ENCODE measurements around the gene ALOX15. TPM values are rescaled to one million over a fixed set of nuclear protein-coding genes. Genes with fewer than 3 reads are reported as not detected.

ALOX15 gene
- total and polyA plus RNA-seq, 7 donors = 0.28 to 0.81 (median 0.60) TPM; not detected in 2

DNA sequence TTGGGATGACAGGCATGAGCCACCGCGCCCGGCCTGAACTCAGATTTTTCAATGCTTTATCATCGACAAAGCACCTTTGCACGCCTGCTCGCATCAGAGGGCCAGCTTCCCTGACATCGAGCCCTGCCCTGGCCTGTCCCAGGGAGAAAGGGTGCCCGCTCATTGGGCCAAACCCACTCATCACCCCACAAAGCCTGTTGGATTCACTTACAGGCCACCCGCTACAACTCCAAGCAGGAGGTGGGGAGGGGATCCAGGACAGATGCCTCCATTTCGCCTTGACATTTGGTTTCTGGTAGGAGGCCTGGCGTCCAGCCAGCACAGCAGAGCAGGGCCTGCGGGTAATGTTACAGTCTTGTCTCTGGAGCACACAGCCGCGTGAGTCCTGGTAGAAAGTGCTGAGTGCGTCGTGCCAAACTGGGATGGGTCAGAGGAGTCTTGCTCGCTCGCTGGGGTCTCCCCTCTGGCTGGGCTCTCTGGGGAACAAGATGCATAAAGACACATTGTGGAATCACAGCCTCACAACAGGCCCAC is 37.3 kb downstream of the ALOX15 start:
- TF ChIP-seq POLR2A (IDR thresholded peaks at IDR 0.05) = no peak
- Histone ChIP-seq H3K27ac (peak overlapping the region in 2 of 4 donors; percentile 15 to 56), H3K36me3 (no peaks in the 10 kb centered on the region), H3K4me3 (no peak overlapping the region), H3K9me3 (no peaks in the 10 kb centered on the region), H3K27me3 (peaks cover 0 to 20% (median 0%) of the 10 kb centered on the region in 3 donors), H3K4me1 (peaks cover 0 to 16% (median 3%) of the 10 kb centered on the region in 4 donors)
- 82 to 85% methylated on average over 18 of the region's 18 CpGs for WGBS, 2 donors
- peak; percentile 78 for DNase-seq
- intact Hi-C loops (cut with DNase I) = no loop called here

DNA sequence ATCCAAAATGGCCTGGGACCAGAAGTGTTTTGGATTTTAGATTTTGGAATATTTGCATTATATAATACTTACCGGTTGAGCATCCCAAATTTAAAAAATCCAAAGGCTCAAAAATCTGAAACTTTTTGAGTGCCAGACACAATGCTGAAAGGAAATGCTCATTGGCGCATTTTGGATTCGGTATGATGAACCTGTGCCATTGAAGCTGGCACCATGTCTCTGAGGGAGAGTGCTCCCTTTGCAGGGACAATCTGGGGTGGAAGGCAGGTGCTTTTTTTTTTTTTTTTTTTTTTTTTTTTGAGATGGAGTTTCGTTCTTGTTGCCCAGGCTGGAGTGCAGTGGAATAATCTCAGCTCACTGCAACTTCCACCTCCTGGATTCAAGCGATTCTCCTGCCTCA is 39.4 kb downstream of the ALOX15 start:
- Histone ChIP-seq H3K27ac (no peak overlapping the region), H3K4me3 (no peak overlapping the region), H3K36me3 (no peaks in the 10 kb centered on the region), H3K27me3 (peaks cover 0 to 24% (median 0%) of the 10 kb centered on the region in 3 donors), H3K9me3 (no peaks in the 10 kb centered on the region), H3K4me1 (peaks cover 0 to 1% (median under 1%) of the 10 kb centered on the region in 4 donors)
- intact Hi-C loops (cut with DNase I) = no loop called here
- WGBS, 2 donors = 83 to 89% methylated on average over 5 of the region's 5 CpGs
- no peak for DNase-seq
- TF ChIP-seq, protein P1, sequence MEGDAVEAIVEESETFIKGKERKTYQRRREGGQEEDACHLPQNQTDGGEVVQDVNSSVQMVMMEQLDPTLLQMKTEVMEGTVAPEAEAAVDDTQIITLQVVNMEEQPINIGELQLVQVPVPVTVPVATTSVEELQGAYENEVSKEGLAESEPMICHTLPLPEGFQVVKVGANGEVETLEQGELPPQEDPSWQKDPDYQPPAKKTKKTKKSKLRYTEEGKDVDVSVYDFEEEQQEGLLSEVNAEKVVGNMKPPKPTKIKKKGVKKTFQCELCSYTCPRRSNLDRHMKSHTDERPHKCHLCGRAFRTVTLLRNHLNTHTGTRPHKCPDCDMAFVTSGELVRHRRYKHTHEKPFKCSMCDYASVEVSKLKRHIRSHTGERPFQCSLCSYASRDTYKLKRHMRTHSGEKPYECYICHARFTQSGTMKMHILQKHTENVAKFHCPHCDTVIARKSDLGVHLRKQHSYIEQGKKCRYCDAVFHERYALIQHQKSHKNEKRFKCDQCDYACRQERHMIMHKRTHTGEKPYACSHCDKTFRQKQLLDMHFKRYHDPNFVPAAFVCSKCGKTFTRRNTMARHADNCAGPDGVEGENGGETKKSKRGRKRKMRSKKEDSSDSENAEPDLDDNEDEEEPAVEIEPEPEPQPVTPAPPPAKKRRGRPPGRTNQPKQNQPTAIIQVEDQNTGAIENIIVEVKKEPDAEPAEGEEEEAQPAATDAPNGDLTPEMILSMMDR (IDR thresholded peaks at IDR 0.05) = no peak
- TF ChIP-seq POLR2AphosphoS5 (IDR thresholded peaks at IDR 0.05) (no peak), POLR2A (IDR thresholded peaks at IDR 0.05) (no peak), EP300 (IDR thresholded peaks at IDR 0.05) (no peak)

GRCh38 chr17:4601326-4601725 is 40.2 kb downstream of the ALOX15 start:
- Histone ChIP-seq H3K4me1 (no peaks in the 10 kb centered on the region), H3K36me3 (no peaks in the 10 kb centered on the region), H3K9me3 (no peaks in the 10 kb centered on the region), H3K4me3 (no peak overlapping the region), H3K27ac (no peak overlapping the region), H3K27me3 (peaks cover 0 to 24% (median 0%) of the 10 kb centered on the region in 3 donors)
- intact Hi-C loops (cut with DNase I) = no loop called here
- no peak for DNase-seq
- TF ChIP-seq POLR2A (IDR thresholded peaks at IDR 0.05) (no peak), EP300 (IDR thresholded peaks at IDR 0.05) (no peak), POLR2AphosphoS5 (IDR thresholded peaks at IDR 0.05) (no peak)
- TF ChIP-seq, protein P1 (IDR thresholded peaks at IDR 0.05) = no peak
- WGBS, 2 donors = 92 to 95% methylated on average over 4 of the region's 4 CpGs

DNA sequence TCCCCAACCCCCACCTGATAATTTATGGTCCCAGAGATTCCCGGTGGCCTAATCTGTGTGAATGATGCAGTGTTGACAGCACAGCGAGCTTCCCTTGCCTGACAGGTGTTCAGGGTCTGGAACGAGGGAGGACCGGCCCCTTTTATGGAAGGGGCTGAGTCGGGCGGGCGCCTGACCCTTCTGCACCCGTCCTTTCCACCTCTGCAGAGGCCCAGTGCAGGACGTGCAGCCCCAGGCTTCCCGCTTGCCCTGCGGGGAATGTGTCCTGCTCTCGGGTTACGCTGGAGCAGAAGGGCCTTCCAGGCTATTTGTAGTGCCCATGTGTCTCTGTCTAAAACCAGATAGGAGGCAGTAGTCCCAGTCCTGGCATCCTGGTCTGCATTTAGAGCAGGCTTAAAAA is 40.9 kb downstream of the ALOX15 start:
- Histone ChIP-seq H3K4me3 (no peak overlapping the region), H3K27ac (peak overlapping the region in 2 of 4 donors; percentile 68 to 82), H3K36me3 (no peaks in the 10 kb centered on the region), H3K4me1 (no peaks in the 10 kb centered on the region), H3K27me3 (peaks cover 0 to 20% (median 0%) of the 10 kb centered on the region in 3 donors), H3K9me3 (no peaks in the 10 kb centered on the region)
- 72 to 79% methylated on average over 13 of the region's 13 CpGs for WGBS, 2 donors
- DNase-seq = no peak
- intact Hi-C loops (cut with DNase I) = no loop called here
- no peak for TF ChIP-seq POLR2AphosphoS5 (IDR thresholded peaks at IDR 0.05)

DNA sequence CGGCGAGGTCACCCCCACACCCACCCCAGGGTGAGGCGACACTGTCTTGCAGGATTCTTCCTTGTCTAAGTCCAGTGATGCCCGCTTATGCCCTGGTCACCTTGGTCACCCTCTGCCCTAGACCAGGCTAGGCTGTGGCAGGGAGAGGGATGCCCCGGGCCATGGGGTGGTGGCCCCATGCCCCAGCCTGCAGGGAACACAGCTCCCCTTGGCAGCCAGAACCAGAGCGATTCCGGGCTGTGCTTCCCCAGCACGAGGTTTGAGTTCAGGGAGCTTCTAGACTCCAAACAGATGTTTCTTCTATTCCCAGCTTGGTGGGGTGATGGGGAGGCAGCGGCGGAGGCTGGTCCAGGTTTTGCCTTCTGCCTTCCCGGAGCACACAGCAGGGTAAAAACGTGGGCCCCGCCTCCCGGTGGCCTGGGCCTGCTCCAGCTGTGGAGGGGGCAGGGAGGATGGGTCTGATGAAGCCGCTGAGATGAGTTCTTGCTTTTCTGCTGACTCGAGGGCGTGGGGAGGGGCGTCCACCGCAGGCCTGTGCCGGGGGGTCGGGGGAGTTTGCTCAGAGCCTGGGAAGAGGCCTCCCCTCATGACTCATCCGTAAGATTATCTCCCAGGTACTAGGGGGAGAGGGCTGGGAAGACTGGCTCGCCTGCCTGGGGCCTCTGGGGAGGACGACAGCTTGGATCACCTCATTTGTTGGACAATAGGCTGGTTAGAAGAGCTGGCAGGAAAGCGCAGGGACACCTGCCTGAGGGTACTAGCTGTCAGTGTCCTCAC is 41.8 kb downstream of the ALOX15 start:
- Histone ChIP-seq H3K36me3 (no peaks in the 10 kb centered on the region), H3K4me3 (no peak overlapping the region), H3K4me1 (no peaks in the 10 kb centered on the region), H3K9me3 (no peaks in the 10 kb centered on the region), H3K27ac (peak overlapping the region; percentile 45 to 82 (median 62)), H3K27me3 (peaks cover 0 to 20% (median 0%) of the 10 kb centered on the region in 3 donors)
- TF ChIP-seq EP300 (IDR thresholded peaks at IDR 0.05) = peak in 1 of 4 donors; percentile 14
- no peak for TF ChIP-seq POLR2A (IDR thresholded peaks at IDR 0.05)
- peak in 1 of 4 donors; percentile 46 for TF ChIP-seq POLR2AphosphoS5 (IDR thresholded peaks at IDR 0.05)
- TF ChIP-seq, protein P1 (IDR thresholded peaks at IDR 0.05) = no peak
- intact Hi-C loops (cut with DNase I) = no loop called here
- WGBS, 2 donors = 68 to 70% methylated on average over 25 of the region's 25 CpGs
- peak; percentile 75 for DNase-seq
